ENCODE measurements around the gene PTPRN2. TPM values are rescaled to one million over a fixed set of nuclear protein-coding genes. Genes with fewer than 3 reads are reported as not detected.

The PTPRN2 gene
- total RNA-seq, 2 donors from 2014 or later, result 0.72 to 0.79 TPM

DNA sequence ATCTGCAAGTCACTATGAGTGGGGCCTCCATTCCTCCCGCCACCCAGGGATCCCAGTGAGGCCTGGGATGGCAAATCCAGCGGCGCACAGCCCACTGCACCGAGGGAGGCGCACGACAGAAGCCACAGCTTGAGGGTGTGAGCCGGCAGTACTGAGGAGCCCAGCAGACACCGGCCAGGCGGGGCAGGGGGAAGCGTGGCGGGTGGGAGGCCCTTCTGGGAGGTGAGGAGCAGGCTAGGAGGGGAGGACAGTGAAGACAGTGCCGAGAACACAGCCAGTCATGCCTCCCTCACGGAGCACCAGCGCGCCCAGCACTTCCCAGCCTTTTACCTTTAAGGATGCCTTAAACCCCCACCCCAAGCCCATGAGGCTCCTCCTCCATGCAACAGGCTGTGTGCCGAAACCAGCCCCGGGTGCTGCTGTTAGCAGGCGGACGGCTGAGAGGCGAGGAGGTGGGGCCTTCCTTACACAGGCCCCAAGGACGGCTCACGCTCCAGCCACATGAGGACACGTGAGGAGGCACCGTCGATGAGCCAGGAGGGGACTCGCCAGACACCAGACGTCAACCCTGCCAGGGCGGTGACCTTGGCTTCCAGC, 258.5 kb downstream of the PTPRN2 start:
- Mint-ChIP-seq H3K9me3 (peaks cover 32 to 38% of the 10 kb centered on the region in 2 donors), H3K4me1 (ENCODE audit: low read depth) (no peaks in the 10 kb centered on the region), H3K27me3 (ENCODE audit: low read depth) (no peaks in the 10 kb centered on the region), H3K36me3 (ENCODE audit: insufficient read depth in 2 of 2) (peaks cover 33 to 36% of the 10 kb centered on the region in 2 donors), H3K27ac (no peak overlapping the region), H3K4me3 (no peak overlapping the region)
- ATAC-seq (replicated peaks in 1 of 2) (no peak), DNase-seq (no peak)

DNA sequence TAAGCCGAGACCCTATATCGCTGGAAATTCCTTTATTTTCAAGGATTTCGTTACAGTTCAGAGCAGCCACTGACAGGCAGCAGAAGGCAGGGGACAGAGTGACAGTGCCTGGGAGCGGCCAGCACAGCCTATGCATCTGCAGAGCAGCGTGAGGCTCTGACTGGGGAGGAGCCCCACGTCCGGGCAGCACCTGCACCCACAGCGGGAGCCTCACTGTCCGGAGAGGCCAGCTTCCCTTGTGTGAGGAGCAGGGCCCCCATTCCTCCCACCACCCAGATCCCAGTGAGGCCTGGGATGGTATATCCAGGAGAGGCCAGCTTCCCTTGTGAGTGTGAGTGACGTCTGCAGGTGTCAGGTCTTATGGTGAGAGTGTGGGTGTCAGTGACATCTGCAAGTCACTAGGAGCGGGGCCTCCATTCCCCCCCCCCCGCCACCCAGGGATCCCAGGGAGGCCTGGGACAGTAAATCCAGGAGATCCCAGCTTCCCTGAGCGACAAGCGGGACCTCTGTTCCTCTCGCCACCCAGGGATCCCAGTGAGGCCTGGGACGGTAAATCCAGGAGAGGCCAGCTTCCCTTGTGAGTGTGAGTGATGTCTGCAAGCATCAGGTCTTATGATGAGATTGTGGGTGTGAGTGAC, 259.1 kb downstream of the PTPRN2 start:
- H3K4me1 Mint-ChIP-seq (ENCODE audit: low read depth), result no peaks in the 10 kb centered on the region
- H3K4me3 Mint-ChIP-seq, result no peak overlapping the region
- H3K27ac Mint-ChIP-seq, result no peak overlapping the region
- no peaks in the 10 kb centered on the region for H3K27me3 Mint-ChIP-seq (ENCODE audit: low read depth)
- H3K36me3 Mint-ChIP-seq (ENCODE audit: insufficient read depth in 2 of 2), result peaks cover 30 to 34% of the 10 kb centered on the region in 2 donors
- ATAC-seq (replicated peaks in 1 of 2), result no peak
- DNase-seq, result no peak
- H3K9me3 Mint-ChIP-seq, result peaks cover 29 to 36% of the 10 kb centered on the region in 2 donors

DNA sequence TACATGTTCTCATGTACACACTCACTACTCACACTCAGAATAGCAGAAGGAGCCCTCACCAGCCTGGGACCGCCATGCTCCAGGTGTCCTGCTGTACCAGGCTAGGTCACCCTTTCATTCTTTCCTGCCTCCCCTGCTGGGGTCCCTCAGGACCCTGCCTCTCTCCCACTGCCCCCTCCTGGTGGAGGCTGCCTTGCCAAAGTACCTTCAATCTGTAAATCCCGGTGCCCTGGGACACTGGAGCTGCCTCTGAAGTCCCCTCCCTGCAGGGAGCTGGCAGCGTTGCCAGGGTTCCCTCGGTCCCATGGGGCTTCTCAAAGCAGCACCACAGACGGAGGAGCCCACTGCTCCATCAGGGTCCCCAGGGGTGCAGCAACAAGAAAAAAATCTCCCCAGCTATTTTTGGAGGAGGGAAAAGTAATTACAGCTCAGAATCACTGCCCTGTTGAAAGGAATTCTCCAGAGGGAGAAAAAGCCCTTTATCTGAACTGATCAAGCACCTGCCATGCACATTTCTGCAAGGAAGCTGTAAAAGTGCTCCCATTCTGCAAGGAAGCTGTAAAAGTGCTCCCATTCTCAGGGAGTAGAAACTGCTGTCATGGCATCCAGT, 259.9 kb downstream of the PTPRN2 start:
- Mint-ChIP-seq H3K36me3 (ENCODE audit: insufficient read depth in 2 of 2) (peaks cover 27 to 29% of the 10 kb centered on the region in 2 donors), H3K4me3 (no peak overlapping the region), H3K9me3 (peaks cover 27 to 31% of the 10 kb centered on the region in 2 donors), H3K27ac (no peak overlapping the region), H3K4me1 (ENCODE audit: low read depth) (no peaks in the 10 kb centered on the region), H3K27me3 (ENCODE audit: low read depth) (no peaks in the 10 kb centered on the region)
- ATAC-seq (replicated peaks in 1 of 2) (no peak), DNase-seq (no peak)

DNA sequence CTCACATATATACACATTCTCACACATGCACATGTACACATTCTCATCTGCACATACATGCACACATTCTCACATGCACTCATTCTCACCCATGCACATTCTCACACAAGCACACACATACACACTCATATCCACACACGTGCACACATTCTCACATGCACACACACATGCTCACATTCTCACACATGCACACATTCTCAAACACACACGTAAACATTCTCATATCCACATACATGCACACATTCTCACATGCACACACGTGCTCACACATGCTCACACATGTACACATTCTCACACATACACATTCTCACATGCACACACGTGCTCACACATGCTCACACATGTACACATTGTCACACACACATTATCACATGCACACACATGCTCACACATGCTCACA, 260.6 kb downstream of the PTPRN2 start:
- ATAC-seq (replicated peaks in 1 of 2) (no peak), DNase-seq (no peak)
- Mint-ChIP-seq H3K27me3 (ENCODE audit: low read depth) (no peaks in the 10 kb centered on the region), H3K4me3 (no peak overlapping the region), H3K36me3 (ENCODE audit: insufficient read depth in 2 of 2) (peaks cover 23% of the 10 kb centered on the region in 2 donors), H3K4me1 (ENCODE audit: low read depth) (no peaks in the 10 kb centered on the region), H3K9me3 (peaks cover 23 to 25% of the 10 kb centered on the region in 2 donors), H3K27ac (no peak overlapping the region)

DNA sequence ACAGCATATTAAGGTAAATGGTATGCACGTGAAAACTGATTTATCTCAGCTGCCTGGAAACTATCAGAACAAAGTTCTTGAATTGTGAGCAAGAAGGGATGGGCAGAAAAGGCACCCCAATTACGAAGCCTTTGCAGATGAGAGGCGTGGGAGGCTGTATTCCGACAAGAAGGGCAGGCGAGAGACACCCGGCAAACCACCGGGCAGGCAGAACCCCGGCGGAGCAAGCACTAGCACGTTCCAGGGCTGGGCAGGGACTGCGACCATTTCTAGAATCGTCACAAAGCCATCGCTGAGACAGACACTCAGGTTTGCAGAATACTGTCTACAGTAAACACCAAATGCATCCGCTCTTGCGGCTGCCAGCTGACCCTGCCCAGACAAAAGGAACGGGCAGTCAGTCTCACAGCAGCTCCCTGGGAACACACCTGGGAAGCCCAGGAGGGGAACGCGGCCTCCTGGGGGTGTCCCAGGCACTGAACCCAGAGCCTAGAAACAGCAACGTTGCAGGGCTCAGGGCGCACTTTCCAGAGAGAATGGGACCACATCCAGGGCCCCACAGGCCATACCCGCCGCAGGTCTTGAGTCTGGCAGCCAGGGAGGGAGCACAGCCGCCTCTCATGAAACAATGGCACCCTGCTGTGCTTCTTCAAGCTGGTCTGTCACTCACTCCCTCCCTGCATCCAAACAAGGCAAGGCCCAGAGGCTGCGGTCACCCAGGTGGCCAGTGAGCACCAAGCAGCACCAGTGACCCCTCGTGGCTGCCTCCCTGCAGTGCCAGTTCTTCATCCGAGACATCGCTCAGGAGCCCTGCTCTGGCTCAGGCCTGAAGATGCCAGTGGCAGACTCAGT, 261.9 kb downstream of the PTPRN2 start:
- H3K4me3 Mint-ChIP-seq, result no peak overlapping the region
- DNase-seq (no peak), ATAC-seq (replicated peaks in 1 of 2) (no peak)
- H3K9me3 Mint-ChIP-seq, result peaks cover 13 to 15% of the 10 kb centered on the region in 2 donors
- no peak overlapping the region for H3K27ac Mint-ChIP-seq
- no peaks in the 10 kb centered on the region for H3K4me1 Mint-ChIP-seq (ENCODE audit: low read depth)
- peaks cover 13 to 15% of the 10 kb centered on the region in 2 donors for H3K36me3 Mint-ChIP-seq (ENCODE audit: insufficient read depth in 2 of 2)
- H3K27me3 Mint-ChIP-seq (ENCODE audit: low read depth), result no peaks in the 10 kb centered on the region

DNA sequence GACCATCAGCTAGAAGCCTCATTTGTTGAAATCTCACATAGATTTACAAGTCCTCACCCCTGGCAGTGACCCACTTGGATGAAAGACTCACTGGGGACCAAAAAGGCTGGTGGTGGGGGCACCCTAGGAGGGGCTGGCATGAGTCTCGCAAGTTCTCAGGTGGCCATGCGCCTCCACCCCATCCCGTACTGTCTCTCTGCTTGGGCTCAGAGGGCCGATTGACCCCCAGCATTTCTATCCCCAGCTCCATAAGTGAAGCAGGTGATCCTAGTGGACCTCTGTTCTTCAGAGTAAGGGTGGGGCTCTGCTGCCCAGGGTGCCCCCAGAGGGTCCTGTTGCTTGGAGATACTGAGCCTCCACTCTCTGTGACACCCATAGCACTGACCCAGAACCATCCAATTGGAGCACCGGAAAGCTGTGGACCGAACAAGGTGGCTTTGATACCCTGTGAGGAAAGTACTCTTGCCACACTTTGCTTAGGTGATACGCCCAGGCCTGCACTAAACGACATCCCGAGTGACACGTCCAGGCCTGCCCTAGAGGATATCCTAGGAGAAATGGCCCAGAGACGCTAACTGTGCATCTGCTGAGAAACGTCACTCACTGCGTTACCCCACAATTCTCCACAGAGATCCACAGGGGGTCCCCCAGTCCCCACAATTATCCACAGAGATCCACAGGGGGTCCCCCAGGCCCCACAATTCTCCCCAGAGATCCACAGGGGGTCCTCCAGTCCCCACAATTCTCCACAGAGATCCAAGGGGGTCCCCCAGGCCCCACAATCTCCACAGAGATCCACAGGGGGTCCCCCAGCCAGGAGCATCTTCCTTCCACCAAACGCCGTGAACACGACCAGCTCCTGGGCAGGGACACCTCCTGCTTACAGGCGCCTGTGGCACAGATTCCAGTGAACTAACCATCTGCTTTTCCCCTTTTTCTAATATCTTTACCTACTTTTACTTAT, 262.9 kb downstream of the PTPRN2 start:
- no peak overlapping the region for H3K4me3 Mint-ChIP-seq
- no peaks in the 10 kb centered on the region for H3K4me1 Mint-ChIP-seq (ENCODE audit: low read depth)
- no peak overlapping the region for H3K27ac Mint-ChIP-seq
- no peaks in the 10 kb centered on the region for H3K27me3 Mint-ChIP-seq (ENCODE audit: low read depth)
- DNase-seq, result no peak
- H3K36me3 Mint-ChIP-seq (ENCODE audit: insufficient read depth in 2 of 2), result peaks cover 9 to 16% of the 10 kb centered on the region in 2 donors
- peaks cover 11 to 13% of the 10 kb centered on the region in 2 donors for H3K9me3 Mint-ChIP-seq
- ATAC-seq (replicated peaks in 1 of 2), result no peak

DNA sequence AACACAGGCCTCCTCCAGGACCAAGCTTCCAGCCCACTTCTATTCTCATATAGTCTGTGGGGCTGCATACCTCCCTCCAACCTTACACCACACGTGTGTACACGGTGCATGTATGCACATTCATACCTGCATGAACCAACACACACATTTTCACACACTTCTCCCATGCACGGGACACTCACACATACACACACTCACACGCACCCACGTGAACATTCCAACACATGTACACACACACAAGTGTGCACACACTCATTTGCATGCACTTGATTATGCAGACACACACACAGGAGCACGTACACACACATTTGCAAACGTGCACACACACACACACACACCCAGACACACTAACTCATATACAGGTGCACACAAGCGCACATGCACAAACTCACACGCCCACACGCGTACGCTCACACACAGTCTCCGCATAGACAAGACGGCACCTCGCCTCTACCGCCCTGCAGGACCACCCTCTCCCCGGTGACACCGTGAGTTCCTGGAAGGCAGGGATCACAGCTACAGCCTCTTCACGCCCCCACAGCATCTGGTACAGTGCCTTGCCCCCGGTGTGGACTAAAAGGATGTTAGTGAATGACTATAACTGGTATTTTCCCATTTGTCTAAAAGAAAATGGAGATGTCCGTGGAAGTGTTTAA, 263.8 kb downstream of the PTPRN2 start:
- DNase-seq (no peak), ATAC-seq (replicated peaks in 1 of 2) (no peak)
- Mint-ChIP-seq H3K27me3 (ENCODE audit: low read depth) (no peaks in the 10 kb centered on the region), H3K27ac (no peak overlapping the region), H3K9me3 (peaks cover 13% of the 10 kb centered on the region in 2 donors), H3K4me1 (ENCODE audit: low read depth) (no peaks in the 10 kb centered on the region), H3K4me3 (no peak overlapping the region), H3K36me3 (ENCODE audit: insufficient read depth in 2 of 2) (peaks cover 9 to 16% of the 10 kb centered on the region in 2 donors)

DNA sequence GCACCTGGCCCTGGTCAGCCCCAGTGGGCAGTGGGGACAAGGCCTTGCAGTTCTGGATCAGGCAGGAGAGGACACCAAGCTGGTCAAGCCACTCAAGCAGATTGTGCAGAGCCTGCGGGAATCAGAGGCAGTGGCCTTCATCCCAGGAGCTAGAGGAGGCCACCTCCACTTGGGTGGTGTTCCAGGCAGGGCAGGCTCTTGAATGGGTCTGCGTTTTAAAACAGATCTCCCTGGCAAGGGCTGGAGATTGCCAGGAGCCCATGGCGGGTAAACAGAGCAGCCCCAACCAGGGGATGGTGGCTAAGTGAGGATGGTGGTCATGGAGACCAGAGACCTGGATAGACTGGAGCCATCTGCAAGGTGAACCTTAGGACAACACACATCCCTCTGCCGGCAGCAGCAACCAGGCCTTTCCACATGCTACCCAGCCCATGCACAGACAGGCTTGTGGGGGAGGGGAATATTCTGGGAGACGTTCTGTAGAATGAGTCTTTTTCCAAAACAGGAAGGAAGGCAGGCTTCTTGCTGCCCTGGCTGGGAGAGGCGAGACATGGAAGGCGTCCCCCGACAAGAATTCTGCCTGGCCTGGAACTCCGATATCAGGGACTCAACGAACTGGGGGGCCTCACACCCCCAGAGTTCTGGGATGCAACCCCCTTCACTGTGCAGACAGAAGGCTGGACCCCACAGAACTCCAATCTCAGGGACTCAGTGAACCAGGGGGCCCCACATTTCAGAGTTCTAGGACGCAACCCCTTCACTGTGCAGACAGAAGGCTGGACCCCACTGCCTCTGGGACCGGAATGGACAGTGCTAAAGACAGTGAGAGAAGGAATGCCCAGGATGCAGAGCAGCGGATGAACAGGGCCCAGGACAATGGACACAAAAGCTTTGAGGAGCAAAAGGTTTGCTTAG, 264.8 kb downstream of the PTPRN2 start:
- Mint-ChIP-seq H3K9me3 (peaks cover 13% of the 10 kb centered on the region in 2 donors), H3K36me3 (ENCODE audit: insufficient read depth in 2 of 2) (peaks cover 9 to 16% of the 10 kb centered on the region in 2 donors), H3K27me3 (ENCODE audit: low read depth) (no peaks in the 10 kb centered on the region), H3K4me1 (ENCODE audit: low read depth) (no peaks in the 10 kb centered on the region), H3K4me3 (no peak overlapping the region), H3K27ac (no peak overlapping the region)
- DNase-seq, result no peak
- ATAC-seq (replicated peaks in 1 of 2), result no peak

DNA sequence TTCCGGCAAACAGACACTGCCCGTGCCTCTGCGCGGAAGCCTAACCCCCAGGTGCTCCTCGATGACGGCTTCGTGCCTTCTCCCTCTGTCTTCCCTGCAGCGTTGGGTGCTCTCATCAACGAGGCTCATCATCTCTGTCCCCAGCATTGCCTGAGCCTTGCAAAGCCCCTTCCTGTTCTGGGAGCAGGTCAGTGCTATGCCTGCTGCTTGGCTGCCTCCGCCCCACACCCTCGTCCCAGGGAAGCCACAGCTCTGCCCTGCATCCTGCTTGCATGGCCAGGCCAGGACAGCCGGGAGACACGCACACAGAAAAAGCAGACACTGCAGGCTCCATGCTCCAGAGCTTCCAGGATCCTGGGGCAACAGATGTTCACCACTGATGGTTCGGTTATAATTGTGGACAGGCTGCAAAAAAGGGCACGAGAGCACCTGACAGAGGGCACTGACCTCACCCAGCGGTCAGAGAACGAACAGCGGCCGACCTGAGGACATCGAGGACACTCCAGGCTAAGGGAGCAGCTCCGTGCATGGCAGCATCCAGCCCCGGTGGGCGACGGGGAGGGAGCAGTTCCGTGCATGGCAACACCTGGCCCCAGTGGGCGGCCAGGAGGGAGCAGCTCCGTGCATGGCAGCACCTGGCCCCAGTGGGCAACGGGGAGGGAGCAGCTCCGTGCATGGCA, 265.5 kb downstream of the PTPRN2 start:
- no peaks in the 10 kb centered on the region for H3K4me1 Mint-ChIP-seq (ENCODE audit: low read depth)
- H3K27ac Mint-ChIP-seq, result no peak overlapping the region
- peaks cover 7 to 9% of the 10 kb centered on the region in 2 donors for H3K9me3 Mint-ChIP-seq
- DNase-seq, result no peak
- peaks cover 6 to 9% of the 10 kb centered on the region in 2 donors for H3K36me3 Mint-ChIP-seq (ENCODE audit: insufficient read depth in 2 of 2)
- H3K27me3 Mint-ChIP-seq (ENCODE audit: low read depth), result no peaks in the 10 kb centered on the region
- H3K4me3 Mint-ChIP-seq, result no peak overlapping the region
- no peak for ATAC-seq (replicated peaks in 1 of 2)

DNA sequence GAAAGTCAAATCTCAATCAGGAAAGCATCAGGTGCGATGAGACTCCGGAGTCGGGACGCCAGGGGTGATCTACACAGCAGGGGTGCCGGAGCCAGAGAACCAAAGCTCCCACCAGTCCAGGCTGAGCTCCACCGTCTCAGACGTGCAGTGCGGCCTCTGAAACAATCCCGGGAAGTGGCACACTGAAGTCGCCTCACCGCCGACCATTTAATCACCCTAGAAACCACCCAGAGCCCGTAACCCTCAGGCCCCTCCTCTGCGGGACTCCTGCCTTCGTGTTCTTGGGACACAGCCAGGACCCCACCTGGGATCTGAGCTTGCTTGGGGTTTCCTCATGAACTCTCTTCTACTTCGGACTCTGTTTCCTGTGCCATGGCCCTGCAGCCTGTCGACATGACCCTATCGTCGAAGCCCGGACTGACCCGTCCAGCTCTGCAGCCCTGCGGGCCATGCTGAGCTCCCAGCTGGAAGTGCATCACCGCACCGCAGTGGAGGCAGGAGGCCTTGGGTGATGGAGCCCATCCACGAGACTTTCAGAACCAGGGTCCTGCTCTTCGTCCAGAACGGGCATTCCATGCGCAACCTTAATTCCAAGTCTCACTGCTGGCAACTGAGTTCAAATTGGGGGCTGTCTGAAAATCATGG, 266.4 kb downstream of the PTPRN2 start:
- no peak overlapping the region for H3K27ac Mint-ChIP-seq
- no peaks in the 10 kb centered on the region for H3K4me1 Mint-ChIP-seq (ENCODE audit: low read depth)
- ATAC-seq (replicated peaks in 1 of 2) (no peak), DNase-seq (no peak)
- H3K36me3 Mint-ChIP-seq (ENCODE audit: insufficient read depth in 2 of 2), result peaks cover 0 to 1% of the 10 kb centered on the region in 2 donors
- H3K4me3 Mint-ChIP-seq, result no peak overlapping the region
- H3K27me3 Mint-ChIP-seq (ENCODE audit: low read depth), result no peaks in the 10 kb centered on the region
- H3K9me3 Mint-ChIP-seq, result peaks cover 0 to 2% of the 10 kb centered on the region in 2 donors
